Measurements from ENCODE around the gene KRT2.

The KRT2 gene

GRCh38 chr12:52686756-52687487 lies 34.9 kb upstream of the KRT2 start:
- H3K4me3 ChIP-seq (ENCODE audit: low read length): no peak overlapping the region
- no peak for DNase-seq (ENCODE audit: low read depth, low spot score)

GRCh38 chr12:52686063-52686462 lies 34.1 kb upstream of the KRT2 start:
- no peak for DNase-seq (ENCODE audit: low read depth, low spot score)
- H3K4me3 ChIP-seq (ENCODE audit: low read length): no peak overlapping the region

- no peak overlapping the region for H3K4me3 ChIP-seq (ENCODE audit: low read length)
- DNase-seq (ENCODE audit: low read depth, low spot score): no peak
Measured at GRCh38 chr12:52685406-52685890, 33.4 kb upstream of the KRT2 start.

- no peak overlapping the region for H3K4me3 ChIP-seq (ENCODE audit: low read length)
- no peak for DNase-seq (ENCODE audit: low read depth, low spot score)
Measured at GRCh38 chr12:52684431-52684830, 32.4 kb upstream of the KRT2 start.

- no peak overlapping the region for H3K4me3 ChIP-seq (ENCODE audit: low read length)
- DNase-seq (ENCODE audit: low read depth, low spot score): no peak
Measured at GRCh38 chr12:52683575-52684300, 31.7 kb upstream of the KRT2 start.

GRCh38 chr12:52682938-52683574 lies 31.0 kb upstream of the KRT2 start:
- no peak overlapping the region for H3K4me3 ChIP-seq (ENCODE audit: low read length)
- no peak for DNase-seq (ENCODE audit: low read depth, low spot score)

- no peak overlapping the region for H3K4me3 ChIP-seq (ENCODE audit: low read length)
- no peak for DNase-seq (ENCODE audit: low read depth, low spot score)
Measured at GRCh38 chr12:52682381-52682660, 30.3 kb upstream of the KRT2 start.

GRCh38 chr12:52681526-52682380 lies 29.7 kb upstream of the KRT2 start:
- DNase-seq (ENCODE audit: low read depth, low spot score): peak; percentile 88
- no peak overlapping the region; the same call in 1 of the 2 replicates for H3K4me3 ChIP-seq (ENCODE audit: low read length)

- DNase-seq (ENCODE audit: low read depth, low spot score): no peak
- no peak within 1 kb of the TSS for H3K4me3 ChIP-seq (ENCODE audit: low read length)
Measured at GRCh38 chr12:52680363-52680762, 28.4 kb upstream of the KRT2 start, which contains the start of gene KRT1. Gene KRT1 (minus strand): TSS chr12:52680407. CDS start chr12:52680348, 59 bp downstream.

GRCh38 chr12:52679875-52680274 lies 27.9 kb upstream of the KRT2 start:
- no peak overlapping the region for H3K4me3 ChIP-seq (ENCODE audit: low read length)
- no peak for DNase-seq (ENCODE audit: low read depth, low spot score)

GRCh38 chr12:52677671-52678070 lies 25.7 kb upstream of the KRT2 start:
- no peak overlapping the region for H3K4me3 ChIP-seq (ENCODE audit: low read length)
- no peak for DNase-seq (ENCODE audit: low read depth, low spot score)

GRCh38 chr12:52677126-52677525 lies 25.1 kb upstream of the KRT2 start:
- DNase-seq (ENCODE audit: low read depth, low spot score): no peak
- H3K4me3 ChIP-seq (ENCODE audit: low read length): no peak overlapping the region

- DNase-seq (ENCODE audit: low read depth, low spot score): no peak
- H3K4me3 ChIP-seq (ENCODE audit: low read length): no peak overlapping the region
Measured at GRCh38 chr12:52676163-52676562, 24.2 kb upstream of the KRT2 start.

- DNase-seq (ENCODE audit: low read depth, low spot score): peak; percentile 75
Measured at GRCh38 chr12:52675301-52675701, 23.3 kb upstream of the KRT2 start.

GRCh38 chr12:52674433-52674775 lies 22.4 kb upstream of the KRT2 start:
- DNase-seq (ENCODE audit: low read depth, low spot score): no peak
- peak overlapping the region; percentile 60 for H3K4me3 ChIP-seq (ENCODE audit: low read length)

More at GRCh38 chr12:52675301-52675701, 23.3 kb upstream of the KRT2 start:
- peak overlapping the region; percentile 60 for H3K4me3 ChIP-seq (ENCODE audit: low read length)

GRCh38 chr12:52673713-52674432 lies 21.9 kb upstream of the KRT2 start:
- no peak overlapping the region for H3K4me3 ChIP-seq (ENCODE audit: low read length)
- no peak for DNase-seq (ENCODE audit: low read depth, low spot score)

- no peak for DNase-seq (ENCODE audit: low read depth, low spot score)
- H3K4me3 ChIP-seq (ENCODE audit: low read length): no peak overlapping the region
Measured at GRCh38 chr12:52673217-52673616, 21.2 kb upstream of the KRT2 start.

- no peak for DNase-seq (ENCODE audit: low read depth, low spot score)
- no peak overlapping the region for H3K4me3 ChIP-seq (ENCODE audit: low read length)
Measured at GRCh38 chr12:52672321-52672933, 20.4 kb upstream of the KRT2 start.
